Upper lobe of right lung (tissue), 1 donor: ENCODE data around the gene APOBEC3F. TPM values are rescaled to one million over a fixed set of nuclear protein-coding genes. Genes with fewer than 3 reads are reported as not detected.
"Not testable (repeated sequence)": the region's sequence is repeated elsewhere in the genome, so short reads cannot be mapped to it uniquely, and the experiment has no call there.

Experiments used
- ATAC-seq: fragments of 200-7000 bp; cut with Tn5 transposase; one replicate; pipeline ENCODE4 v1.9.1; 2020; ENCODE audit warnings: mild to moderate bottlenecking, moderate library complexity
- DNase-seq: peaks from one replicate; pipeline ENCODE4 v3.0.0-alpha.2; 2020
- H3K27ac ChIP-seq: fragments of 200-600 bp; one replicate; pipeline ENCODE4 v1.8.0; 2022
- H3K27me3 ChIP-seq: fragments of 200-600 bp; one replicate; pipeline ENCODE4 v1.8.0; 2022; ENCODE audit warnings: mild to moderate bottlenecking
- H3K36me3 ChIP-seq: fragments of 200-600 bp; one replicate; pipeline ENCODE4 v1.8.0; 2022
- H3K4me1 ChIP-seq: fragments of 200-600 bp; one replicate; pipeline ENCODE4 v1.8.0; 2022
- H3K4me3 ChIP-seq: fragments of 200-600 bp; one replicate; pipeline ENCODE4 v1.8.0; 2022; ENCODE audit warnings: mild to moderate bottlenecking
- H3K9me3 ChIP-seq: fragments of 200-600 bp; one replicate; pipeline ENCODE4 v1.8.0; 2022
- CTCF ChIP-seq: fragments of 200-600 bp; IDR thresholded peaks from one replicate; pipeline ENCODE4 v1.8.0; 2022; ENCODE audit warnings: antibody characterized with exemption
- intact Hi-C: fragments of 100-400 bp; cut with DNase I; formaldehyde crosslinking; loops from one replicate; pipeline ENCODE4 v1.11.0; 2022
- total RNA-seq: library from RNA; stranded (reverse); fragmentation: NEBNext Ultra II Directional; extraction: Animal tissue kit (Norgen Biotek cat#: 25700); gene quantifications from one replicate; pipeline ENCODE4 v1.2.1, GENCODE V29; 2021
- donor health status: DM: no; HTN: yes; CAD: no; lungs with severe emphysema.

APOBEC3F gene
- total RNA-seq, 1 donor from 2014 or later = 9.0 TPM

GRCh38 chr22:39078329-39078728, 37.7 kb downstream of the APOBEC3F start:
- Histone ChIP-seq H3K36me3 (no peaks in the 10 kb centered on the region), H3K4me3 (peak overlapping the region; percentile 58), H3K27ac (peak overlapping the region; percentile 80), H3K9me3 (no peaks in the 10 kb centered on the region), H3K27me3 (no peaks in the 10 kb centered on the region), H3K4me1 (peaks cover 11% of the 10 kb centered on the region)
- intact Hi-C loops = no loop called here
- no peak for TF ChIP-seq CTCF
- DNase-seq = no peak
- ATAC-seq = no peak

DNA sequence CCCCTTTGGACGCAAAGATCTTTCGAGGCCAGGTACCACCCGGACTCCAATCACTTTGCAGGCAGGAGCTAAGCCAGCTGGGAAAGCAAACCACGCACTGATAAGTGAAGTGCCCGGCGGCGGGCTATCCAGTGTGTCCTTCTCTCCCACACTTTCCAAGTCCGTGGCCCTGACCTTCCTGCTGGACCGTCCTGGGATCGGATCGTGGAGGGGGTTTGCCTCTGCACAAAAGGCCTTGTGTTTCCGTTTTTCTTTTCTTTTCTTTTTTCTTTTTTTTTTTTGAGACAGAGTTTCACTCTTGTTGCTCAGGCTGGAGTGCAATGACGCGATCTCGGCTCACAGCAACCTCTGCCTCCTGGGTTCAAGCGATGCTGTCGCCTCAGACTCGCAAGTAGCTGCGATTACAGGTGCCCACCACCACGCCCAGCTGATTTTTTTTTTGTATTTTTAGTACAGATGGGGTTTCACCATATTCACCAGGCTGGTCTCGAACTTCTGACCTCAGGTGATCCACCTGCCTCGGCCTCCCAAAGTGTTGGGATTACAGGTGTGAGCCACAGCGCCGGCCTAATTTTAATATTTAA, 38.5 kb downstream of the APOBEC3F start:
- H3K36me3 ChIP-seq, H3K27ac ChIP-seq, H3K4me3 ChIP-seq, intact Hi-C loops, ATAC-seq, H3K9me3 ChIP-seq, DNase-seq, H3K27me3 ChIP-seq: not testable (repeated sequence)
- peaks cover 11% of the 10 kb centered on the region for H3K4me1 ChIP-seq

DNA sequence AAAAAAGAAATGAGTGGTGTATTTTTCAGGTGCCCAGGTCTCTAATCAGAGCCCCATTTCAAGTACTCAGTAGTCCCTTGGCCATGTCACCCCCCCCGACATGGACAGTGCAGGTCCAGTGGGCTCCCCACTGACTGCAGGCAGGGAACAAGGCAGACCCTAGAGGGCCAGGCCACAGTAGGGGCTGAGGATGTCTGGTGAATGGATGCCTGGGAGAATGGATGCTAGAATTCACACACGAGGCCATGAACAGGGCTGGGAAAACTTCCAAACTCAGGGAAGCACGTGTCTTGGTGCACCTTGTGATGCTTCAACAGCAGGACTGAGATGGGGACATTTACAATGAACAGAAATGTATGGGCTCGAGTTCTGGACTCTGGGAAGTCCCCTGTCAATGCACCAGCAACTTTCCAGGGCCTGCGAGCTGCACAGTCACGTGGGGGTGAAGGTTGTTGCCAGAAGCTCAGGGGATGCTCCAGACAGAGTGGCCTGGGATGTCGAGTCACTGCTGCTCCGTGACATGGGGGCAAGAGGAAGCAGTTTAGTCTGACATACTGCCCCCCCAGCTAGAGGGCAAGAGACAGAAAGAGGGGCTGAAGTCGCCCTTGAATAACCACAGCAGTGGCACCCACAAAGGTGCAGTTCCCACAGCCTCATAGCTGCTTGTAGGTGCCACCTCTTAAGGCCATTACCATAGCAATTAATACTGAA, 39.5 kb downstream of the APOBEC3F start:
- intact Hi-C loops = no loop called here
- no peak for ATAC-seq
- Histone ChIP-seq H3K36me3 (no peaks in the 10 kb centered on the region), H3K9me3 (no peaks in the 10 kb centered on the region), H3K4me3 (no peak overlapping the region), H3K27ac (no peak overlapping the region), H3K27me3 (no peaks in the 10 kb centered on the region), H3K4me1 (peaks cover 11% of the 10 kb centered on the region)
- no peak for DNase-seq
- no peak for TF ChIP-seq CTCF

DNA sequence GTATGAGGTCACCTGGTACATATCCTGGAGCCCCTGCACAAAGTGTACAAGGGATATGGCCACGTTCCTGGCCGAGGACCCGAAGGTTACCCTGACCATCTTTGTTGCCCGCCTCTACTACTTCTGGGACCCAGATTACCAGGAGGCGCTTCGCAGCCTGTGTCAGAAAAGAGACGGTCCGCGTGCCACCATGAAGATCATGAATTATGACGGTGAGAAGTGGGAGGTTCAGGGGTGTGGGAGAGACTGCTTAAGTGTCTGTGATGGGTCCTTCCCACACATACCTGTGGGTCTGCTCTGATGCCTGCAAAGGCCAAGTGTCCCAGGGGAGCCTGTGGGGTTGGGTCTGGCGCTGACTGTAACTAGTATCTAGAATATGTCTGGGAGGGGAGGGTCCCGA, 40.4 kb downstream of the APOBEC3F start:
- DNase-seq (no peak), ATAC-seq (no peak)
- H3K4me1 ChIP-seq = peaks cover 11% of the 10 kb centered on the region
- H3K9me3 ChIP-seq = no peaks in the 10 kb centered on the region
- intact Hi-C loops = no loop called here
- no peaks in the 10 kb centered on the region for H3K36me3 ChIP-seq
- no peak overlapping the region for H3K4me3 ChIP-seq
- TF ChIP-seq CTCF = no peak
- no peak overlapping the region for H3K27ac ChIP-seq
- no peaks in the 10 kb centered on the region for H3K27me3 ChIP-seq

- ATAC-seq (no peak), DNase-seq (no peak)
- no peaks in the 10 kb centered on the region for H3K36me3 ChIP-seq
- no peak overlapping the region for H3K27ac ChIP-seq
- H3K4me3 ChIP-seq = no peak overlapping the region
- H3K27me3 ChIP-seq = no peaks in the 10 kb centered on the region
- no peak for TF ChIP-seq CTCF
- intact Hi-C loops = no loop called here
- H3K4me1 ChIP-seq = peaks cover 11% of the 10 kb centered on the region
- H3K9me3 ChIP-seq = no peaks in the 10 kb centered on the region
Observed at GRCh38 chr22:39081598-39081997, 40.9 kb downstream of the APOBEC3F start.

DNA sequence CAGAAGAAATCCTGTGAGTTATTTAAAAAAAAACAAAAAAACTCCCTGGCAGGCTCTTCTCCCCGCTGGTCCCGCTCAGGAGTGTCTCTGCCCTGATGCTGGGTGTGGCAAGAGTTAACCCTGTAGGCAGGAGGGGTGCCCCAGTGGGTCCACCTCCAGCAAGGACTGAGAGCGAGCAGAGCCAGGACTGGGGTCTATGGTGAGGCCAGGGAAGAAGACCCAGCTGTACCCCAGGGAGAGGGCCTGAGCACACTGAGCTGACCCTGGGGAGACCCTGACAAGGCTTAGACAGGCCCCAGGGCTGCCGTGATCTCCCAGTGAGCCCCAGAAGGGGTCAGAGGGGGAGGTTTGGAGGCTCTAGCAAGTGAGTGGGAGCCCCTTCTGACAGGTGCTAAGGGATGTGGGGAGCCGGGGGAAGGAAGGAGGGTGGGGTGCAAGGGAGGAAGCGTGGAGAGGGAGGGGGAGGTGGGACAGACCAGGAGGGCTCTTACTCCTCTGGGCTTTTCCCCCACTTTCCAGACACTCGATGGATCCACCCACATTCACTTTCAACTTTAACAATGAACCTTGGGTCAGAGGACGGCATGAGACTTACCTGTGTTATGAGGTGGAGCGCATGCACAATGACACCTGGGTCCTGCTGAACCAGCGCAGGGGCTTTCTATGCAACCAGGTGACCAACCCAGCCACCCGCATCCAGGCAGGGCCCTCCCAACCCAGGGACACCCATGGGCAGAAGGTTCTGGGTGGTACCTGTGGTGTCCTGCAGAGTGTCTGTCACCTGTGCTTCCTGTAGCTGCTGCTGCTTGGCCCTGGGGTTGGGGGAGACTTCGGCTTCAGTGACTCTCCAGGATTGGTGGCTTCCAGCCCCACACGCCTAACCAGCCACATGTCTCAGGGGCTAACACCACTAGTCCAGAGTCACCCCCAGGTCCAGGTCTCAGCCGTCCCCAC, 42.8 kb downstream of the APOBEC3F start:
- no peaks in the 10 kb centered on the region for H3K9me3 ChIP-seq
- DNase-seq = no peak
- ATAC-seq = no peak
- no peaks in the 10 kb centered on the region for H3K36me3 ChIP-seq
- H3K4me1 ChIP-seq = peaks cover under 1% of the 10 kb centered on the region
- TF ChIP-seq CTCF = no peak
- H3K27me3 ChIP-seq = no peaks in the 10 kb centered on the region
- H3K27ac ChIP-seq = no peak overlapping the region
- no peak overlapping the region for H3K4me3 ChIP-seq
- intact Hi-C loops = no loop called here
